GM23338 (cell line): ENCODE measurements around the gene RBM27. TPM values are rescaled to one million over a fixed set of nuclear protein-coding genes. Genes with fewer than 3 reads are reported as not detected.

Experiments used
- ATAC-seq: fragments of 200-7000 bp; cut with Tn5 transposase; 3 replicates; pipeline ENCODE4 v1.9.1; 2020
- DNase-seq: peaks from one replicate; pipeline ENCODE4 v3.0.0-alpha.2; 2015; ENCODE audit warnings: low spot score
- H2AFZ ChIP-seq: fragments of 200-600 bp; sonication (generic); 2 replicates; pipeline ENCODE4 v1.8.0; 2016; ENCODE audit warnings: antibody characterized with exemption, mild to moderate bottlenecking, moderate library complexity
- H3F3A ChIP-seq: fragments of 200-600 bp; sonication (generic); replicated peaks from 2 replicates; pipeline ENCODE4 v1.8.0; 2017; ENCODE audit warnings: antibody characterized with exemption, mixed run types, low read depth
- H3K27ac ChIP-seq: fragments of 200-600 bp; sonication (generic); 2 replicates; pipeline ENCODE4 v1.6.1; 2016; ENCODE audit warnings: low read depth
- H3K27me3 ChIP-seq: fragments of 200-600 bp; sonication (generic); 2 replicates; pipeline ENCODE4 v1.8.0; 2016; ENCODE audit warnings: mild to moderate bottlenecking, mixed run types, moderate library complexity; ENCODE audit not compliant: insufficient read depth
- H3K36me3 ChIP-seq: fragments of 200-600 bp; sonication (generic); 2 replicates; pipeline ENCODE4 v1.8.0; 2016; ENCODE audit warnings: mild to moderate bottlenecking; ENCODE audit not compliant: insufficient read depth
- H3K4me1 ChIP-seq: fragments of 200-600 bp; sonication (generic); 2 replicates; pipeline ENCODE4 v1.8.0; 2016; ENCODE audit warnings: mild to moderate bottlenecking, moderate library complexity; ENCODE audit not compliant: insufficient read depth
- H3K4me2 ChIP-seq: fragments of 200-600 bp; sonication (generic); 2 replicates; pipeline ENCODE4 v1.7.1; 2017; ENCODE audit warnings: mixed run types
- H3K4me3 ChIP-seq: fragments of 200-600 bp; sonication (generic); 2 replicates; pipeline ENCODE4 v1.6.1; 2016; ENCODE audit warnings: mixed run types
- H3K79me2 ChIP-seq: fragments of 200-600 bp; sonication (generic); replicated peaks from 2 replicates; pipeline ENCODE4 v1.8.0; 2017; ENCODE audit warnings: mild to moderate bottlenecking; ENCODE audit not compliant: insufficient read depth
- H3K9me2 ChIP-seq: fragments of 200-600 bp; sonication (generic); 2 replicates; pipeline ENCODE4 v1.8.0; 2017; ENCODE audit not compliant: insufficient read depth
- H4K20me1 ChIP-seq: fragments of 200-600 bp; sonication (generic); replicated peaks from 2 replicates; pipeline ENCODE4 v1.8.0; 2017; ENCODE audit warnings: mild to moderate bottlenecking; ENCODE audit not compliant: insufficient read depth
- H3K27ac Mint-ChIP-seq: 2 replicates; pipeline ENCODE4 v1.8.0; 2020; ENCODE audit warnings: inconsistent platforms, mild to moderate bottlenecking, moderate library complexity, mixed read lengths
- H3K27me3 Mint-ChIP-seq: 3 replicates; pipeline ENCODE4 v1.8.0; 2022; ENCODE audit warnings: low read depth, mild to moderate bottlenecking, moderate library complexity, mixed read lengths, inconsistent platforms; ENCODE audit not compliant: insufficient read depth, poor library complexity
- H3K36me3 Mint-ChIP-seq: 3 replicates; pipeline ENCODE4 v1.8.0; 2021; ENCODE audit warnings: low read depth, mild to moderate bottlenecking, inconsistent platforms, moderate library complexity, mixed read lengths
- H3K4me1 Mint-ChIP-seq: 3 replicates; pipeline ENCODE4 v1.8.0; 2020; ENCODE audit warnings: mild to moderate bottlenecking, inconsistent platforms, mixed read lengths
- H3K4me3 Mint-ChIP-seq: 3 replicates; pipeline ENCODE4 v1.8.0; 2021; ENCODE audit warnings: moderate library complexity, mild to moderate bottlenecking, inconsistent platforms, mixed read lengths
- H3K9me3 Mint-ChIP-seq: 3 replicates; pipeline ENCODE4 v1.8.0; 2020; ENCODE audit warnings: moderate library complexity, mild to moderate bottlenecking, inconsistent platforms, mixed read lengths
- CREB1 ChIP-seq: fragments of 250-450 bp; sonication (Bioruptor Pico); IDR thresholded peaks from 2 replicates; pipeline ENCODE4 v1.5.0; 2020; ENCODE audit warnings: low read depth, mild to moderate bottlenecking, moderate library complexity
- EZH2 ChIP-seq: fragments of 200-600 bp; sonication (generic); IDR thresholded peaks from one replicate; pipeline ENCODE4 v1.8.0; 2017; ENCODE audit warnings: antibody characterized with exemption, mild to moderate bottlenecking, low read depth; ENCODE audit not compliant: unreplicated experiment
- EZH2phosphoT487 ChIP-seq: fragments of 200-600 bp; sonication (generic); IDR thresholded peaks from one replicate; pipeline ENCODE4 v1.8.1; 2018; ENCODE audit warnings: antibody characterized with exemption; ENCODE audit not compliant: unreplicated experiment
- JUNB ChIP-seq: IDR thresholded peaks from one replicate; pipeline ENCODE4 v1.6.1; 2016; ENCODE audit warnings: antibody characterized with exemption; ENCODE audit not compliant: unreplicated experiment
- NANOG ChIP-seq: IDR thresholded peaks from 2 replicates; pipeline ENCODE4 v1.6.1; 2016; ENCODE audit warnings: antibody characterized with exemption, borderline replicate concordance
- POLR2AphosphoS5 ChIP-seq: IDR thresholded peaks from 2 replicates; pipeline ENCODE4 v1.6.1; 2016; ENCODE audit warnings: antibody characterized with exemption, low read depth
- REST ChIP-seq: IDR thresholded peaks from one replicate; pipeline ENCODE4 v1.6.1; 2018; ENCODE audit warnings: antibody characterized with exemption; ENCODE audit not compliant: unreplicated experiment
- STAT1 ChIP-seq: IDR thresholded peaks from one replicate; pipeline ENCODE4 v1.6.1; 2016; ENCODE audit warnings: antibody characterized with exemption; ENCODE audit not compliant: unreplicated experiment
- ZNF114 ChIP-seq: fragments of 250-450 bp; sonication (Bioruptor Pico); IDR thresholded peaks from 2 replicates; pipeline ENCODE4 v1.5.0; 2020; ENCODE audit warnings: mild to moderate bottlenecking, moderate library complexity
- ZNF331 ChIP-seq: fragments of 250-450 bp; sonication (Bioruptor Pico); IDR thresholded peaks from 2 replicates; pipeline ENCODE4 v1.5.0; 2020; ENCODE audit warnings: low read depth, mild to moderate bottlenecking, moderate library complexity
- polyA plus RNA-seq: library from polyadenylated mRNA; unstranded; fragments of >200 nt; fragmentation: Nextera tagmentation; extraction: Ambion mirVana; gene quantifications from 2 replicates; pipeline ENCODE4 v1.2.1, GENCODE V29; 2016
- total RNA-seq: library from RNA; depleted of rRNA; stranded (reverse); fragments of >200 nt; shearing (Covaris generic); gene quantifications from 2 replicates; pipeline ENCODE4 v1.2.3, GENCODE V29; 2014
- TF ChIP-seq, protein P1 (sequence below): IDR thresholded peaks from 2 replicates; pipeline ENCODE4 v1.6.1; 2016; ENCODE audit warnings: antibody characterized with exemption
- TF ChIP-seq, protein P2 (sequence below): fragments of 250-450 bp; sonication (Bioruptor Pico); IDR thresholded peaks from 2 replicates; pipeline ENCODE4 v1.5.0; 2020; ENCODE audit warnings: mild to moderate bottlenecking, moderate library complexity
- TF ChIP-seq, protein P3 (sequence below), 2 experiments: fragments of 200-600 bp in 1 of 2; sonication (generic) in 1 of 2; conservative IDR thresholded peaks; 2 replicates each; pipeline versions ENCODE4 v1.5.1 to v1.6.1; 2016 to 2017; ENCODE audit warnings: antibody characterized with exemption in 2 of 2, low read depth in 2 of 2, mild to moderate bottlenecking in 2 of 2, moderate library complexity in 1 of 2

RBM27 gene
- total and polyA plus RNA-seq, 2 experiments from 2014 or later, result 22.4 to 59.5 TPM

DNA sequence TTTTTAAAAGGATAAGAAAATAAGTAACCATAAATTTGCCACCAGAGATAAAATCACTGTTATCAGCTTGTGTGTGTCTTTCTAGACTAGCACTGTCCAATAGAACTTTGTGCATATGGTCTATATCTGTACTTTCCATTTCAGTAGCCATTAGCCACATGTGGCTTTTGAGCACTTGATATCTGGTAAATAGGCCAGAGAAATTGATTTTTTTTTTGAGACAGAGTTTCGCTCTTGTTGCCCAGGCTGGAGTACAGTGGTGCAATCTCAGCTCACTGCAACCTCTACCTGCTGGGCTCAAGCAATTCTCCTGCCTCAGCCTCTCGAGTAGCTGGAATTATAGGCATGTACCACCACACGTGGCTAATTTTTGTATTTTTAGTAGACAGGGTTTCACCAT, 17.8 kb downstream of the RBM27 start:
- Histone ChIP-seq H3K9me2 (no peaks in the 10 kb centered on the region), H3K4me1 (no peaks in the 10 kb centered on the region), H3K4me2 (no peak overlapping the region), H3K79me2 (peaks cover 95% of the 10 kb centered on the region), H3K27me3 (no peaks in the 10 kb centered on the region), H3F3A (no peaks in the 10 kb centered on the region; the same call in 1 of the 2 replicates), H2AFZ (no peak overlapping the region), H3K4me3 (no peak overlapping the region), H3K36me3 (peaks cover 14% of the 10 kb centered on the region; the same call in 1 of the 2 replicates), H4K20me1 (peaks cover 19% of the 10 kb centered on the region), H3K27ac (no peak overlapping the region)
- Mint-ChIP-seq H3K4me1 (no peaks in the 10 kb centered on the region), H3K36me3 (peaks cover 33% of the 10 kb centered on the region), H3K4me3 (no peak overlapping the region), H3K9me3 (no peaks in the 10 kb centered on the region), H3K27ac (no peak overlapping the region; the same call in 1 of the 2 replicates), H3K27me3 (peaks cover 4% of the 10 kb centered on the region)
- DNase-seq (no peak), ATAC-seq (no peak)
- no peak for TF ChIP-seq POLR2AphosphoS5
- no peak for TF ChIP-seq ZNF114 (CRISPR knock-in tag)
- TF ChIP-seq STAT1, result no peak
- no peak for TF ChIP-seq JUNB
- TF ChIP-seq CREB1 (CRISPR knock-in tag), result no peak
- TF ChIP-seq, protein P1, sequence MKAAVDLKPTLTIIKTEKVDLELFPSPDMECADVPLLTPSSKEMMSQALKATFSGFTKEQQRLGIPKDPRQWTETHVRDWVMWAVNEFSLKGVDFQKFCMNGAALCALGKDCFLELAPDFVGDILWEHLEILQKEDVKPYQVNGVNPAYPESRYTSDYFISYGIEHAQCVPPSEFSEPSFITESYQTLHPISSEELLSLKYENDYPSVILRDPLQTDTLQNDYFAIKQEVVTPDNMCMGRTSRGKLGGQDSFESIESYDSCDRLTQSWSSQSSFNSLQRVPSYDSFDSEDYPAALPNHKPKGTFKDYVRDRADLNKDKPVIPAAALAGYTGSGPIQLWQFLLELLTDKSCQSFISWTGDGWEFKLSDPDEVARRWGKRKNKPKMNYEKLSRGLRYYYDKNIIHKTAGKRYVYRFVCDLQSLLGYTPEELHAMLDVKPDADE, result no peak
- TF ChIP-seq ZNF331 (CRISPR knock-in tag), result no peak
- TF ChIP-seq REST, result no peak
- TF ChIP-seq, protein P2, sequence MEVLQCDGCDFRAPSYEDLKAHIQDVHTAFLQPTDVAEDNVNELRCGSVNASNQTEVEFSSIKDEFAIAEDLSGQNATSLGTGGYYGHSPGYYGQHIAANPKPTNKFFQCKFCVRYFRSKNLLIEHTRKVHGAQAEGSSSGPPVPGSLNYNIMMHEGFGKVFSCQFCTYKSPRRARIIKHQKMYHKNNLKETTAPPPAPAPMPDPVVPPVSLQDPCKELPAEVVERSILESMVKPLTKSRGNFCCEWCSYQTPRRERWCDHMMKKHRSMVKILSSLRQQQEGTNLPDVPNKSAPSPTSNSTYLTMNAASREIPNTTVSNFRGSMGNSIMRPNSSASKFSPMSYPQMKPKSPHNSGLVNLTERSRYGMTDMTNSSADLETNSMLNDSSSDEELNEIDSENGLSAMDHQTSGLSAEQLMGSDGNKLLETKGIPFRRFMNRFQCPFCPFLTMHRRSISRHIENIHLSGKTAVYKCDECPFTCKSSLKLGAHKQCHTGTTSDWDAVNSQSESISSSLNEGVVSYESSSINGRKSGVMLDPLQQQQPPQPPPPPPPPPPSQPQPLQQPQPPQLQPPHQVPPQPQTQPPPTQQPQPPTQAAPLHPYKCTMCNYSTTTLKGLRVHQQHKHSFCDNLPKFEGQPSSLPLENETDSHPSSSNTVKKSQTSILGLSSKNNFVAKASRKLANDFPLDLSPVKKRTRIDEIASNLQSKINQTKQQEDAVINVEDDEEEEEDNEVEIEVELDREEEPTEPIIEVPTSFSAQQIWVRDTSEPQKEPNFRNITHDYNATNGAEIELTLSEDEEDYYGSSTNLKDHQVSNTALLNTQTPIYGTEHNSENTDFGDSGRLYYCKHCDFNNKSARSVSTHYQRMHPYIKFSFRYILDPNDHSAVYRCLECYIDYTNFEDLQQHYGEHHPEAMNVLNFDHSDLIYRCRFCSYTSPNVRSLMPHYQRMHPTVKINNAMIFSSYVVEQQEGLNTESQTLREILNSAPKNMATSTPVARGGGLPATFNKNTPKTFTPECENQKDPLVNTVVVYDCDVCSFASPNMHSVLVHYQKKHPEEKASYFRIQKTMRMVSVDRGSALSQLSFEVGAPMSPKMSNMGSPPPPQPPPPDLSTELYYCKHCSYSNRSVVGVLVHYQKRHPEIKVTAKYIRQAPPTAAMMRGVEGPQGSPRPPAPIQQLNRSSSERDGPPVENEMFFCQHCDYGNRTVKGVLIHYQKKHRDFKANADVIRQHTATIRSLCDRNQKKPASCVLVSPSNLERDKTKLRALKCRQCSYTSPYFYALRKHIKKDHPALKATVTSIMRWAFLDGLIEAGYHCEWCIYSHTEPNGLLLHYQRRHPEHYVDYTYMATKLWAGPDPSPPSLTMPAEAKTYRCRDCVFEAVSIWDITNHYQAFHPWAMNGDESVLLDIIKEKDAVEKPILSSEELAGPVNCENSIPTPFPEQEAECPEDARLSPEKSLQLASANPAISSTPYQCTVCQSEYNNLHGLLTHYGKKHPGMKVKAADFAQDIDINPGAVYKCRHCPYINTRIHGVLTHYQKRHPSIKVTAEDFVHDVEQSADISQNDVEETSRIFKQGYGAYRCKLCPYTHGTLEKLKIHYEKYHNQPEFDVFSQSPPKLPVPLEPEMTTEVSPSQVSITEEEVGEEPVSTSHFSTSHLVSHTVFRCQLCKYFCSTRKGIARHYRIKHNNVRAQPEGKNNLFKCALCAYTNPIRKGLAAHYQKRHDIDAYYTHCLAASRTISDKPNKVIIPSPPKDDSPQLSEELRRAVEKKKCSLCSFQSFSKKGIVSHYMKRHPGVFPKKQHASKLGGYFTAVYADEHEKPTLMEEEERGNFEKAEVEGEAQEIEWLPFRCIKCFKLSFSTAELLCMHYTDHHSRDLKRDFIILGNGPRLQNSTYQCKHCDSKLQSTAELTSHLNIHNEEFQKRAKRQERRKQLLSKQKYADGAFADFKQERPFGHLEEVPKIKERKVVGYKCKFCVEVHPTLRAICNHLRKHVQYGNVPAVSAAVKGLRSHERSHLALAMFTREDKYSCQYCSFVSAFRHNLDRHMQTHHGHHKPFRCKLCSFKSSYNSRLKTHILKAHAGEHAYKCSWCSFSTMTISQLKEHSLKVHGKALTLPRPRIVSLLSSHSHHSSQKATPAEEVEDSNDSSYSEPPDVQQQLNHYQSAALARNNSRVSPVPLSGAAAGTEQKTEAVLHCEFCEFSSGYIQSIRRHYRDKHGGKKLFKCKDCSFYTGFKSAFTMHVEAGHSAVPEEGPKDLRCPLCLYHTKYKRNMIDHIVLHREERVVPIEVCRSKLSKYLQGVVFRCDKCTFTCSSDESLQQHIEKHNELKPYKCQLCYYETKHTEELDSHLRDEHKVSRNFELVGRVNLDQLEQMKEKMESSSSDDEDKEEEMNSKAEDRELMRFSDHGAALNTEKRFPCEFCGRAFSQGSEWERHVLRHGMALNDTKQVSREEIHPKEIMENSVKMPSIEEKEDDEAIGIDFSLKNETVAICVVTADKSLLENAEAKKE (CRISPR knock-in tag), result no peak
- TF ChIP-seq NANOG, result no peak
- no peak for TF ChIP-seq EZH2phosphoT487
- TF ChIP-seq EZH2, result no peak
- TF ChIP-seq, protein P3, sequence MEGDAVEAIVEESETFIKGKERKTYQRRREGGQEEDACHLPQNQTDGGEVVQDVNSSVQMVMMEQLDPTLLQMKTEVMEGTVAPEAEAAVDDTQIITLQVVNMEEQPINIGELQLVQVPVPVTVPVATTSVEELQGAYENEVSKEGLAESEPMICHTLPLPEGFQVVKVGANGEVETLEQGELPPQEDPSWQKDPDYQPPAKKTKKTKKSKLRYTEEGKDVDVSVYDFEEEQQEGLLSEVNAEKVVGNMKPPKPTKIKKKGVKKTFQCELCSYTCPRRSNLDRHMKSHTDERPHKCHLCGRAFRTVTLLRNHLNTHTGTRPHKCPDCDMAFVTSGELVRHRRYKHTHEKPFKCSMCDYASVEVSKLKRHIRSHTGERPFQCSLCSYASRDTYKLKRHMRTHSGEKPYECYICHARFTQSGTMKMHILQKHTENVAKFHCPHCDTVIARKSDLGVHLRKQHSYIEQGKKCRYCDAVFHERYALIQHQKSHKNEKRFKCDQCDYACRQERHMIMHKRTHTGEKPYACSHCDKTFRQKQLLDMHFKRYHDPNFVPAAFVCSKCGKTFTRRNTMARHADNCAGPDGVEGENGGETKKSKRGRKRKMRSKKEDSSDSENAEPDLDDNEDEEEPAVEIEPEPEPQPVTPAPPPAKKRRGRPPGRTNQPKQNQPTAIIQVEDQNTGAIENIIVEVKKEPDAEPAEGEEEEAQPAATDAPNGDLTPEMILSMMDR (conservative IDR thresholded peaks at IDR 0.05; ENCODE audit: low read depth in 2 of 2), result no peak
